Tibial artery (tissue), 4 donors: Measurements from ENCODE around the gene FXYD6.

Experiments used
- DNase-seq, 2 donors: peaks; one replicate each; pipeline ENCODE4 v3.0.0-alpha.2; 2019
- H3K27ac ChIP-seq, 2 donors: fragments of 200-600 bp; sonication (generic) in 1 of 2; 1 replicate in 1 of 2; 2 replicates in 1 of 2; pipeline ENCODE4 v1.5.1; 2018 to 2019; ENCODE audit warnings: mild to moderate bottlenecking in 1 of 2
- H3K27me3 ChIP-seq, 2 donors: fragments of 200-600 bp; sonication (generic) in 1 of 2; one replicate each; pipeline versions ENCODE4 v1.5.1 to v1.6.0; 2016 to 2019
- H3K36me3 ChIP-seq, 3 donors: fragments of 200-600 bp; sonication (generic) in 2 of 3; one replicate each; pipeline ENCODE4 v1.5.1; 2016 to 2019; ENCODE audit warnings: mild to moderate bottlenecking in 2 of 3
- H3K4me1 ChIP-seq, 4 donors: fragments of 200-600 bp; sonication (generic) in 2 of 4; 1 replicate in 3 of 4; 2 replicates in 1 of 4; pipeline ENCODE4 v1.5.1; 2016 to 2019
- H3K4me3 ChIP-seq, 2 donors: fragments of 200-600 bp; sonication (generic) in 1 of 2; 1 replicate in 1 of 2; 2 replicates in 1 of 2; pipeline ENCODE4 v1.5.1; 2018 to 2019; ENCODE audit warnings: mild to moderate bottlenecking in 2 of 2
- H3K9me3 ChIP-seq, 3 donors: fragments of 200-600 bp; sonication (generic) in 1 of 3; one replicate each; pipeline ENCODE4 v1.5.1; 2016 to 2019
- CTCF ChIP-seq, 2 experiments: fragments of 200-600 bp in 1 of 2; fragments of 450-650 bp in 1 of 2; IDR thresholded peaks; one replicate each; pipeline ENCODE4 v1.5.1; 2017 to 2019; ENCODE audit warnings: antibody characterized with exemption in 2 of 2, mild to moderate bottlenecking in 1 of 2, moderate library complexity in 1 of 2
- intact Hi-C: fragments of 100-400 bp; cut with DNase I; formaldehyde crosslinking; loops from one replicate; pipeline ENCODE4 v1.15.0; 2023; ENCODE audit warnings: low total_unique reads

FXYD6 gene

GRCh38 chr11:117825538-117826189, 50.8 kb downstream of the FXYD6 start:
- TF ChIP-seq CTCF (IDR thresholded peaks at IDR 0.05), result no peak
- H3K4me3 ChIP-seq, result no peak overlapping the region
- H3K4me1 ChIP-seq, result peaks cover 0 to 13% (median 0%) of the 10 kb centered on the region in 4 donors
- H3K27ac ChIP-seq, result no peak overlapping the region
- DNase-seq, result peak in 1 of 2 donors; percentile 55
- no peaks in the 10 kb centered on the region for H3K36me3 ChIP-seq
- intact Hi-C loops, result no loop called here
- H3K9me3 ChIP-seq, result no peaks in the 10 kb centered on the region
- peaks cover 0 to 39% of the 10 kb centered on the region in 2 donors for H3K27me3 ChIP-seq

- Histone ChIP-seq H3K4me3 (no peak within 1 kb of the TSS), H3K9me3 (no peaks in the 10 kb centered on the region), H3K36me3 (no peaks in the 10 kb centered on the region), H3K27ac (peak within 1 kb of the TSS in 1 of 2 donors; percentile 19), H3K27me3 (peaks cover 0 to 34% of the 10 kb centered on the region in 2 donors), H3K4me1 (peaks cover 0 to 13% (median 0%) of the 10 kb centered on the region in 4 donors)
- intact Hi-C loops, result loop anchor here (5.0 kb wide), 1 partner anchor 398 kb away; no protein-coding TSS in a partner anchor
- TF ChIP-seq CTCF (IDR thresholded peaks at IDR 0.05), result no peak
- DNase-seq, result peak; percentile 55 to 68
These were observed 51.6 kb downstream of the FXYD6 start, which contains the start of gene FXYD2 for GRCh38 chr11:117824571-117825537. TSS of gene FXYD2 (minus strand) at chr11:117824744. CDS start at chr11:117824678, 66 bp downstream.

GRCh38 chr11:117823946-117824420, 52.5 kb downstream of the FXYD6 start:
- Histone ChIP-seq H3K36me3 (no peaks in the 10 kb centered on the region), H3K27ac (peak overlapping the region in 1 of 2 donors; percentile 19), H3K9me3 (no peaks in the 10 kb centered on the region), H3K27me3 (peaks cover 0 to 31% of the 10 kb centered on the region in 2 donors), H3K4me1 (peaks cover 0 to 13% (median 0%) of the 10 kb centered on the region in 4 donors), H3K4me3 (no peak overlapping the region)
- no peak for TF ChIP-seq CTCF (IDR thresholded peaks at IDR 0.05)
- DNase-seq, result peak; percentile 67 to 76
- intact Hi-C loops, result loop anchor here (5.0 kb wide), 1 partner anchor 397 kb away; no protein-coding TSS in a partner anchor

- TF ChIP-seq CTCF (IDR thresholded peaks at IDR 0.05), result no peak
- Histone ChIP-seq H3K27me3 (peaks cover 0 to 26% of the 10 kb centered on the region in 2 donors), H3K9me3 (no peaks in the 10 kb centered on the region), H3K4me1 (peaks cover 0 to 13% (median 0%) of the 10 kb centered on the region in 4 donors), H3K36me3 (no peaks in the 10 kb centered on the region), H3K27ac (peak overlapping the region in 1 of 2 donors; percentile 6), H3K4me3 (no peak overlapping the region)
- peak in 1 of 2 donors; percentile 66 for DNase-seq
- intact Hi-C loops, result loop anchor here (5.0 kb wide), 1 partner anchor 396 kb away; no protein-coding TSS in a partner anchor
These were observed 53.0 kb downstream of the FXYD6 start for GRCh38 chr11:117823294-117823945.
